ENCODE measurements around the gene ERRFI1.

DNA sequence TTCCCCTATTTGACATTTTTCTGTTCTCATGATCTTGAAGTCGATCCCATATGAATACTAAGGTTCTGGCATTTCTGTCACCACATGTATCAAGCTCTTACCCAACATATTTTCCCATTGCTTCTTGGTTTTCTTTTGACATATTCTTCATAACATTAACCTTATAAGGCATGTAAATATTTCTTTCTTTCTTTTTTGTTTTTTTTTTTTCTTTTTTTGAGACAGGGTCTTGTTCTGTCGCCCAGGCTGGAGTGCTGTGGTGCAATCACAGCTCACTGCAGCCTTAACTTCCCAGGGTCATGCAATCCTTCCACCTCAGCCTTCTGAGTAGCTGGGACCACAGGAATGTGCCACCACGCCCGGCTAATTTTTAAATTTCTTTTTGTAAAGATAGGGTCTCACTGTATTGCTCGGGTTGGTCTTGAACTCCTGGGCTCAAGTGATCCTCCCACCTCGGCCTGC, 33.1 kb upstream of the ERRFI1 start:
- TF ChIP-seq POLR2A (IDR thresholded peaks at IDR 0.05; ENCODE audit: low read length) (no peak), GATA1 (IDR thresholded peaks at IDR 0.05; ENCODE audit: low read depth, low read length) (no peak)

All from erythroblast (primary cell).